IMR-90 (cell line): ENCODE data around the gene CRACDL. TPM values are rescaled to one million over a fixed set of nuclear protein-coding genes. Genes with fewer than 3 reads are reported as not detected.

Experiments used
- ATAC-seq: fragments of 200-7000 bp; cut with Tn5 transposase; 2 replicates; pipeline ENCODE4 v1.9.1; 2020; ENCODE audit warnings: low read depth, mild to moderate bottlenecking, moderate library complexity
- BruUV-seq: library from RNA; stranded (reverse); fragments of 400-500 nt; replicated peaks from 2 replicates; lab custom pipeline; 2021; lab: Mats Ljungman, UMichigan
- CTCF ChIA-PET: fragments of 300-600 bp; formaldehyde crosslinking; extraction: SDS; loops from one replicate; lab custom pipeline; 2021; ENCODE audit warnings: antibody characterized with exemption; lab: Yijun Ruan, JAX
- POLR2A ChIA-PET: fragments of 300-600 bp; sonication (Branson Sonifier 250); formaldehyde crosslinking; loops from one replicate; lab custom pipeline; 2022; ENCODE audit warnings: antibody characterized with exemption; ENCODE audit not compliant: unreplicated experiment; lab: Charles Lee
- DNase-seq: peaks from one replicate; pipeline ENCODE4 v3.0.0; 2013
- H2AFZ ChIP-seq: replicated peaks from 2 replicates; pipeline ENCODE3; 2013; ENCODE audit warnings: low read length, mild to moderate bottlenecking; ENCODE audit not compliant: poor library complexity
- H2AK5ac ChIP-seq: 2 replicates; pipeline ENCODE4 v1.6.1; 2013; ENCODE audit warnings: low read depth, low read length, inconsistent platforms
- H2AK9ac ChIP-seq: replicated peaks from 2 replicates; pipeline ENCODE3; 2013; ENCODE audit warnings: mild to moderate bottlenecking, low read depth, low read length, moderate library complexity; ENCODE audit not compliant: poor library complexity
- H2BK120ac ChIP-seq: 2 replicates; pipeline ENCODE4 v1.6.1; 2013; ENCODE audit warnings: low read depth, low read length, inconsistent platforms
- H2BK15ac ChIP-seq: 3 replicates; pipeline ENCODE4 v1.6.1; 2013; ENCODE audit warnings: low read depth, low read length, inconsistent platforms
- H2BK20ac ChIP-seq: 2 replicates; pipeline ENCODE4 v1.6.1; 2013; ENCODE audit warnings: low read depth, mild to moderate bottlenecking, inconsistent platforms, low read length, moderate library complexity
- H2BK5ac ChIP-seq: 2 replicates; pipeline ENCODE4 v1.6.1; 2013; ENCODE audit warnings: mild to moderate bottlenecking, low read depth, low read length, inconsistent platforms; ENCODE audit not compliant: poor library complexity, severe bottlenecking
- H3K14ac ChIP-seq: replicated peaks from 2 replicates; pipeline ENCODE4 v1.6.1; 2013; ENCODE audit warnings: low read depth, low read length, inconsistent platforms
- H3K18ac ChIP-seq: 2 replicates; pipeline ENCODE4 v1.6.1; 2013; ENCODE audit warnings: low read depth, low read length, control low read depth
- H3K23ac ChIP-seq: 2 replicates; pipeline ENCODE4 v1.6.1; 2013; ENCODE audit warnings: low read depth, low read length, inconsistent platforms
- H3K27ac ChIP-seq: 2 replicates; pipeline ENCODE4 v1.5.1; 2013; ENCODE audit warnings: mild to moderate bottlenecking, control low read depth, low read length; ENCODE audit not compliant: insufficient read depth
- H3K27me3 ChIP-seq: 2 replicates; pipeline ENCODE4 v1.6.1; 2013; ENCODE audit warnings: low read length; ENCODE audit not compliant: control insufficient read depth, insufficient read depth
- H3K36me3 ChIP-seq: 2 replicates; pipeline ENCODE4 v1.6.1; 2013; ENCODE audit warnings: low read length, mixed read lengths; ENCODE audit not compliant: control insufficient read depth, insufficient read depth
- H3K4ac ChIP-seq: 2 replicates; pipeline ENCODE4 v1.6.1; 2013; ENCODE audit warnings: low read depth, low read length, inconsistent platforms
- H3K4me1 ChIP-seq: 2 replicates; pipeline ENCODE4 v1.6.1; 2013; ENCODE audit warnings: low read length, mixed read lengths; ENCODE audit not compliant: control insufficient read depth, insufficient read depth
- H3K4me2 ChIP-seq: 2 replicates; pipeline ENCODE4 v1.6.1; 2013; ENCODE audit warnings: low read depth, mild to moderate bottlenecking, control low read depth, low read length, moderate library complexity
- H3K4me3 ChIP-seq: 2 replicates; pipeline ENCODE4 v1.5.1; 2013; ENCODE audit warnings: low read depth, mild to moderate bottlenecking, control low read depth, low read length, moderate library complexity; ENCODE audit not compliant: insufficient read depth
- H3K56ac ChIP-seq: 2 replicates; pipeline ENCODE4 v1.6.1; 2013; ENCODE audit warnings: low read length, inconsistent platforms; ENCODE audit not compliant: insufficient read depth; ENCODE audit errors: extremely low read depth
- H3K79me1 ChIP-seq, 2 experiments: 2 replicates each; pipeline ENCODE4 v1.6.1; 2013; ENCODE audit warnings: low read length in 2 of 2, inconsistent platforms in 1 of 2, low read depth in 1 of 2
- H3K9ac ChIP-seq: 2 replicates; pipeline ENCODE4 v1.6.1; 2013; ENCODE audit warnings: low read depth, low read length, control low read depth
- H3K9me1 ChIP-seq: 2 replicates; pipeline ENCODE4 v1.6.1; 2013; ENCODE audit warnings: low read length, inconsistent platforms; ENCODE audit not compliant: insufficient read depth
- H3K9me3 ChIP-seq: 2 replicates; pipeline ENCODE4 v1.6.1; 2013; ENCODE audit warnings: low read length; ENCODE audit not compliant: control insufficient read depth, insufficient read depth
- H4K20me1 ChIP-seq: 2 replicates; pipeline ENCODE4 v1.6.1; 2013; ENCODE audit warnings: low read length, inconsistent platforms; ENCODE audit not compliant: insufficient read depth
- H4K5ac ChIP-seq: 2 replicates; pipeline ENCODE4 v1.6.1; 2013; ENCODE audit warnings: mild to moderate bottlenecking, low read depth, low read length, control low read depth
- H4K8ac ChIP-seq, 2 experiments: 2 replicates each; pipeline ENCODE4 v1.6.1; 2013; ENCODE audit warnings: low read depth in 2 of 2, low read length in 2 of 2, control low read depth in 1 of 2, inconsistent platforms in 1 of 2
- H4K91ac ChIP-seq: 2 replicates; pipeline ENCODE4 v1.6.1; 2013; ENCODE audit warnings: low read depth, low read length, inconsistent platforms; ENCODE audit not compliant: insufficient read depth
- BHLHE40 ChIP-seq: fragments of 150-350 bp; IDR thresholded peaks from 2 replicates; pipeline ENCODE4 v1.6.1; 2016; ENCODE audit warnings: mild to moderate bottlenecking, low read depth, low read length
- CEBPB ChIP-seq: IDR thresholded peaks from 2 replicates; pipeline ENCODE4 v1.6.1; 2012; ENCODE audit warnings: low read depth, low read length, improper control_type of control experiment
- CHD1 ChIP-seq: IDR thresholded peaks from 2 replicates; pipeline ENCODE4 v1.6.1; 2012; ENCODE audit warnings: low read depth, low read length, improper control_type of control experiment
- CTCF ChIP-seq: conservative IDR thresholded peaks from 2 replicates; pipeline ENCODE4 v1.5.1; 2012; ENCODE audit warnings: mild to moderate bottlenecking, low read depth, low read length, improper control_type of control experiment
- ELK1 ChIP-seq: fragments of 150-350 bp; IDR thresholded peaks from 2 replicates; pipeline ENCODE4 v1.6.1; 2016; ENCODE audit warnings: low read depth, mild to moderate bottlenecking, low read length, moderate library complexity, borderline replicate concordance
- FOS ChIP-seq: fragments of 150-350 bp; IDR thresholded peaks from 2 replicates; pipeline ENCODE4 v1.6.1; 2016; ENCODE audit warnings: low read depth, low read length
- MAFK ChIP-seq: IDR thresholded peaks from 2 replicates; pipeline ENCODE4 v1.6.1; 2012; ENCODE audit warnings: low read depth, low read length, improper control_type of control experiment
- MAZ ChIP-seq: IDR thresholded peaks from 2 replicates; pipeline ENCODE4 v1.6.1; 2012; ENCODE audit warnings: low read depth, mild to moderate bottlenecking, low read length, improper control_type of control experiment, moderate library complexity, borderline replicate concordance
- MXI1 ChIP-seq: IDR thresholded peaks from 2 replicates; pipeline ENCODE4 v1.6.1; 2012; ENCODE audit warnings: low read depth, mild to moderate bottlenecking, low read length, moderate library complexity, borderline replicate concordance
- NFE2L2 ChIP-seq: fragments of 150-350 bp; IDR thresholded peaks from 2 replicates; pipeline ENCODE4 v1.6.1; 2016; ENCODE audit warnings: low read depth, mild to moderate bottlenecking, low read length
- POLR2A ChIP-seq: IDR thresholded peaks from 2 replicates; pipeline ENCODE4 v1.6.1; 2012; ENCODE audit warnings: mild to moderate bottlenecking, low read depth, low read length
- RAD21 ChIP-seq: IDR thresholded peaks from 2 replicates; pipeline ENCODE4 v1.6.1; 2012; ENCODE audit warnings: low read length, improper control_type of control experiment
- RCOR1 ChIP-seq: IDR thresholded peaks from 2 replicates; pipeline ENCODE4 v1.6.1; 2012; ENCODE audit warnings: mild to moderate bottlenecking, low read length, improper control_type of control experiment; ENCODE audit not compliant: insufficient replicate concordance
- RFX5 ChIP-seq: IDR thresholded peaks from 2 replicates; pipeline ENCODE4 v1.8.0; 2012; ENCODE audit warnings: low read depth, mild to moderate bottlenecking, low read length, moderate library complexity
- SMC3 ChIP-seq: fragments of 150-350 bp; IDR thresholded peaks from 2 replicates; pipeline ENCODE4 v1.6.1; 2016; ENCODE audit warnings: low read depth, mild to moderate bottlenecking, antibody characterized with exemption, low read length, moderate library complexity
- USF2 ChIP-seq: fragments of 150-350 bp; IDR thresholded peaks from 2 replicates; pipeline ENCODE4 v1.6.1; 2017; ENCODE audit warnings: mild to moderate bottlenecking, antibody characterized with exemption, low read length, low read depth
- WGBS, 2 experiments: methylation state at CpG; one replicate each; pipeline versions ENCODE4 v1.1.5 to v1.1.7; 2013; ENCODE audit warnings: missing lambda C conversion rate in 2 of 2; ENCODE audit not compliant: insufficient read length in 1 of 2; ENCODE audit errors: extremely low coverage in 2 of 2; 5-methylcytosine and 5-hydroxymethylcytosine counted together
- dilution Hi-C: fragments of 300-500 bp; cut with HindIII; formaldehyde crosslinking; loops from one replicate; pipeline ENCODE4 v1.14.3; 2018; ENCODE audit warnings: low sequenced_read_pairs; ENCODE audit not compliant: unreplicated experiment
- in situ Hi-C: fragments of 300-500 bp; cut with MboI; formaldehyde crosslinking; loops from 3 replicates; pipeline ENCODE4 v1.14.3; 2019; ENCODE audit warnings: low sequenced_read_pairs, inconsistent platforms, mixed read lengths
- intact Hi-C: fragments of 100-400 bp; cut with micrococcal nuclease; formaldehyde crosslinking; loops from 2 replicates; pipeline ENCODE4 v1.10.0; 2022
- polyA plus RNA-seq, 3 experiments: library from polyadenylated mRNA; depleted of rRNA; stranded (reverse); fragments of >200 nt; gene quantifications; 2 replicates each; pipeline ENCODE4 v1.2.3, GENCODE V29; 2012; ENCODE audit warnings: low replicate concordance in 1 of 3
- total RNA-seq: library from RNA; depleted of rRNA; stranded (reverse); fragments of >200 nt; gene quantifications from 2 replicates; pipeline ENCODE4 v1.2.3, GENCODE V29; 2012

Gene CRACDL
- total and polyA plus RNA-seq, 2 of the 4 experiments (the other 2 are of a cell fraction) = not detected

- Histone ChIP-seq H3K56ac (no peak overlapping the region), H2BK20ac (no peak overlapping the region), H3K4me2 (no peak overlapping the region), H3K9ac (no peak overlapping the region), H3K9me3 (no peaks in the 10 kb centered on the region), H2BK15ac (no peak overlapping the region), H3K18ac (no peak overlapping the region), H2AK5ac (no peak overlapping the region), H3K9me1 (no peaks in the 10 kb centered on the region), H3K23ac (no peak overlapping the region), H2AK9ac (no peak overlapping the region), H3K79me1 (no peaks in the 10 kb centered on the region), H3K27ac (no peak overlapping the region), H4K91ac (no peak overlapping the region), H4K20me1 (no peaks in the 10 kb centered on the region), H4K5ac (no peak overlapping the region), H3K4ac (no peak overlapping the region), H3K4me3 (no peak overlapping the region), H4K8ac (no peak overlapping the region), H3K36me3 (no peaks in the 10 kb centered on the region), H2AFZ (no peak overlapping the region), H2BK5ac (no peak overlapping the region), H3K27me3 (peaks cover 10% of the 10 kb centered on the region), H3K14ac (no peak overlapping the region), H2BK120ac (no peak overlapping the region), H3K4me1 (no peaks in the 10 kb centered on the region)
- BruUV-seq = no TSS peak
- DNase-seq (no peak), ATAC-seq (no peak)
- POLR2A ChIA-PET = no interaction called here
- CTCF ChIA-PET = no interaction called here
- intact Hi-C loops (no loop called here), dilution Hi-C loops (no loop called here), in situ Hi-C loops (no loop called here)
- 60% methylated on average over 1 of the region's 5 CpGs; no CpG with 5 or more reads in 1 of the 2 experiments for WGBS, 2 experiments
- no peak for TF ChIP-seq POLR2A
- no peak for TF ChIP-seq MXI1
- TF ChIP-seq MAZ = no peak
- TF ChIP-seq RCOR1 = no peak
- no peak for TF ChIP-seq CEBPB
- TF ChIP-seq CHD1 = no peak
- TF ChIP-seq RAD21 = no peak
- TF ChIP-seq SMC3 = no peak
- TF ChIP-seq USF2 = no peak
- no peak for TF ChIP-seq MAFK
- no peak for TF ChIP-seq RFX5
- no peak for TF ChIP-seq CTCF
- TF ChIP-seq ELK1 = no peak
- TF ChIP-seq FOS = no peak
- no peak for TF ChIP-seq NFE2L2
- TF ChIP-seq BHLHE40 = no peak
Observed at GRCh38 chr2:98899041-98899702, 36.9 kb downstream of the CRACDL start.
